Measurements from ENCODE around the gene TRPT1.

TRPT1 gene

DNA sequence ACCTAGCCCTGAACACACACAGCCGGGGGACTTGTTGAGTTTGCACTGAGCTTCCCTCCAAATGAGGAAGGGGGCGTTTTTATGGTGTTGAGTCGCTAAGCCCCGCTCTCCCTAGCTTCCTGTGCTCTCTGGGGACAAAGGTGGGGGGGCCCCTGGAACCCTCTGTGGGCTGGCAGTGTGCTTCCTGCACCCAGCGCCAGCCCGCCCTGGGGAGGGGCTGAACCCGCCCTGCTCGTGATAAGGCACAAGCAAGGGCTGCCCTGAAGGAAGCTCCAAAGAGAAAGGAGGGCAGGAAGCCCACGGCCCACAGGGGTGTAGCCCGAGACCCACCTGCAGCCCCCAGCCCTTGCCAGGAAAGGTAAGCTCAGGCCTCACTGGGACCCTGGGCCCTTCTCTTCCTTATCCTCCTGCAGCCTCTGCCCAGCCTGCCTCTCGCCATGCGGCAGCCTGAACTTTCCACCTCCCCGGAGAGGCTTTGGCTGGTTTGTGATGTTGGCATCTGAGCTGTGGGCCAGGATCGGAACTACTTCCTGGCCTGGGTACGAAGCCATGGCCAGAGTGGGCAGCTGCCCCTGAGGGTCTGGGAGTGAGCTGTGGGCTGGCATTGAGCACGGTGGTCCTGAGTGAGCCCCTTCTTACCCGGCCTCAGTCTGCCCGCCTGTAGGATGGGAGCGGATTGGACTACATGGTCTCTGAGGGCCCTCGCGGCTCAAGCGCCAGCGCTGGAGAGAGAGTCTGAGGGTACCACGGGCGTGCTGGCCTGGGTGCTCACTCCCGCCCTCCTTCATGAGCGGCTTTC is 19.3 kb downstream of the TRPT1 start, which contains the start of gene FERMT3:
TSS of gene FERMT3 (plus strand) at position 265 of the 799 bp plus-strand sequence. CDS start 644 bp downstream, outside the sequence.
- no peak for FAIRE-seq

DNA sequence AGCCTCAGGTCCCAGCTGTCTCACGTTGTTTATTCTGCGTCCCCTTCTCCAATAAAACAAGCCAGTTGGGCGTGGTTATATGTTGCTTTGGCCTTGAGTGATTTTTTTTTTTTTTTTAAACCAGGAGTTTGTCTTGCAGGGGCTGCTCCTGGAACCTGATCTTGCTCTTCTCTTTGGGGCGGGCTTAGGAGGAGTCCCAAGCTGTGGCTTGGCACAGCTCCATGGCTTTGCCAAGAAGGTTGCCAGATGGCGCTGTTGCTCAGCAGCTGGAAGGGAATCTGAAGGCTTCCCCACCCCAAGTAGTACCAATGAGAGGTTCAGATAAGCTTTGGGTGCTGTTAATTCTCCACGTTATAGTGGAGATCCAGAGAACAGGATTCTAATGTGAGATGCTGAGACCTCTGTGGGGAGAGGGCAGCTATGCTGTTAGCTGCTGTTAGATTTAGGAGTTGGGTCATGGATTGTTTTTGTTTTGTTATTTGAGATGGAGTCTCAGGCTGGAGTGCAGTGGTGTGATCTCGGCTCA is 21.5 kb downstream of the TRPT1 start:
- FAIRE-seq, result peak; percentile 77

- no peak for FAIRE-seq
These were observed 21.9 kb downstream of the TRPT1 start for GRCh38 chr11:64204080-64204440.

- no peak for FAIRE-seq
These were observed 22.4 kb downstream of the TRPT1 start for GRCh38 chr11:64203421-64204079.

- FAIRE-seq, result no peak
These were observed 23.0 kb downstream of the TRPT1 start for GRCh38 chr11:64202992-64203391.

DNA sequence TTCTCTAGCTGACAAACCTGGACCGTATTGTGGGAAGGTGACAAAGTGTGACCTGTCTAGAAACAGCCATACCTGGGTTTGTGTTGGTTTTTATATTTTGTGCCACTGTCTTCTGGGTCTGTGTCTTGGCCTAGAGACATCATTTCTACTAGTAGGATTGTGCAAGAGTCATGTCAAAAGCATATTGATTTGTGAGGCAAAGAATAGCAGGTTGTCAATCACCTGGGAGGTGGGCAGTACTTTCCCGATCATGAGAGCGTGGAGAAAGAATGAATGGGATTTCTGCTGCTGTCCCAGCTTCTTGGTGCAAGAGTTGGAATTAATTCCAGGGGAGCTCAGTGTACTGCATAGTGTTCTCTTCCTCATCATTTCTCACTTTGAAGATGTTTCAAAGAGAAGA is 24.4 kb downstream of the TRPT1 start:
- FAIRE-seq, result no peak

DNA sequence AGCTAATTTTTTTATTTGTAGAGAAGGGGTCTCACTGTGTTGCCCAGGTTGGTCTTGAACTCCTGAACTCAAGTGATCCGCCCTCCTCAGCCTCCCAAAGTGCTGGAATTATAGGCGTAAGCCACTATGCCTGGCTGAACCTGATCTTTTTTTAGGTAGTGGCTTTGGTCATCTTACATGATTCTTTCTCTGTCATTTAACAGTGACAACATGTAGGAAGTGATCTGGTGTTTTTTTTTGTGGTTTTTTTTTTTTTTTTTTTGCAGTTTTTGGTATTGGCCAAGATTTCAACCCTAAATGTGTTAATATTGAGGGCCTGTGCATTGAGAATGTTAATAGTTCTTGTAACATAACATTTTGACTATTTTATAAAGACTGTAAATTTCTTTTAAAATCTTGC is 27.5 kb downstream of the TRPT1 start:
- FAIRE-seq, result no peak

DNA sequence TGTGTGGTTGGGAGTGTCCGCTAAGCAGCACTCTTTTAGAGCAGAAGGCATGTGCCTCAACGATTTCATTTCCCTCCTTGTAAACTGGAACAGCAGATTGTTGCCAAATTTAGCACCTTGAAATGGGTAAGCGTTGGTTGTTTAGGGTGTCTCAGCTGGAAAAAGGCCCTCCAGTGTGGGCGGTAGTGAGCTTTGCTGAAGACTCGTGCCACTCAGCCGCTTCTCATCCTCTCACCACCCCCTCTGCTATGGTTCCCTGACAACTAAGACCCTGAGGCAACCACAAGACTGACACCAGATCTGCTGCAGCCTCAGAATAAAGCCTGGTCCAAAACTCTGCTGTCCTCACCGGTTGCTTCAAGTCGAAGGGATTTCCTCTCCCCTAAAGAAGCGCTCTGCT is 29.4 kb downstream of the TRPT1 start:
- no peak for FAIRE-seq

DNA sequence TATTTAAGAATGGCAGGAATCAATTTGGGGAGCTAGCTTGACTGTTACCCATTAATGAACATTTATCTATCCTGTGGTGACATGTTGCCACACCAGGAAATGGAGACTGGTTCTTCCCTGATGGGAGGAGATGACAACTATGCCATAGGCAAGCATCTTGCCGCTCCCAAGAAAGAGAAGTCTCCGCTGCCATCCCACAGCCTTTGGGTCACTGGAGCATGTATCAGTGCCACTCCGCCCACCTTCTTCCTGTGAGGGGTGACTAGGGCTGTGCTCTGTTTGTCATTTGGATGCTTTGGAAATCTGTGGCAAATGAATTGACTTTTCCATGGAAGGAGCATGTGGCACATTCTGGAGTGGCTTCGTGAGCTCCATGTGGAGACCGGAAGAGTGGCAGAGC is 33.6 kb downstream of the TRPT1 start:
- FAIRE-seq, result no peak

DNA sequence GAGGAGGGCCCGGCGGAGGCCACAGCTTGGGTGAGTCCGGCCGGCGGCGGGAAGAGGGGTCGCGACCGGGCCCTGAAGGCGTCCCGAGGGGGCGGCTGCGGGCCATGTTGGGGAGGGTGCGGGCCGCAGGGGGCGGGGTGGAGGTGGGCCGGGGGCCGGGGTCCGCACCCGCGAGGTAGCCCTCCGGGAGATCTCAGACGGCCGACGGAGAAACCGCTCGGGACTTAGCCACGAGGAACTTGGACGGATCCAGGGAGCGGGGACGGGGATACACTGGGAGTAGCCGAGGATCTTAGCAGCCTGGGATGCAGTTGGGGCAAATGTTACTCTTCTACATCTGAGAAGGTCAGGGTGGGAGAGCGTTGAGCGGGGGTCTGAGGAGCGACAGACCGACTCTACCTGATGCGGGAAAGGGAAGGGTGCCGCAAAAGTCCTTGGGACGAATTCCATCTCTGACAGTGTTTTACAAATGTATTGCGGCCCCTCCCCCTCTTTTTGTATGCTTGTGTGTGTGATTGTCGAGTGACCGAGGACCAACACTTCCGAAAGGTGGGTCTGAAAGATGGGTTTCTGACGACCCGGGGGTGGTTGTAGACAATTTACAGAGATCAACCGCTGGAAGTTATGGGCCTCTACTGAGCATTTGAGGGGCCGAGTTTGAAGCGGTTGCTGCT is 39.4 kb downstream of the TRPT1 start:
- FAIRE-seq, result no peak

DNA sequence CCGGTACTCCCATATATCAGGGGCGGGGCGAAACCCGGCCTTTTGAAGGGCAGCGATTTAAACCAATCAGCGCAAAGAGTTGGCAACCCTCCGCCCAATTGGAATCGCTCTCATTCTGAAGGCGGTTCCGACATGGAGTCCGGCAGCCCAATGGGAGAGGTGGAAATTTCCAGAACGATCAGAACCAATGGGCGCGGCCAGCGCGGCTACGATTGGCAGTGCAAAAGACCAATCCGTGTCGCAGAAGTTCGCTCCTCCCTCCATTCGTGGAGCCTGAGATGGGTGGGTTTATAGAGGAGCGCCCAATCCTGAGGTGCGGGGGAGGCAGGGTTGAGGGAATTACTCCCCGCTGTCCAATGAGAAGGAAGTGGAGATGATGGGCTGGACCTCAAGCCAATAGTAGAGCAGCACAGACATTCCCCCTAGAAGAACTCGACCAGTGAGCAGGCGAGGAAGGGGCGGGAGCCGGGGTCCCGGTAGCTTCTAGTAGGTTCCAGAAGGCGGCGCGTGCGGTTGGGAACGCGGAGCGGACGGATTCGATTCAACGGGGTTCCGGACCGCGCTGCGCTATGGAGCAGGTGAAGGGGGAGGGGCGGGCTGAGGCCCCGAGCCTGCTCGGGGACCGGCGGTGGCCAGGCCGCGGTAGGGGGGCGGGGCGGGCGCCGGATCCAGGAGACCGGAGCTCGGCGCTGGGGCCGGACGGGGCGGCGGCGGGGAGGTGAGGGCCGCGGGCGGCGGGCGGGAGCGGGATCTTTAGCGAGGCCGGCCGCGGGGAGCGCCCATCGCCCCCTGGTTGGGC is 40.1 kb downstream of the TRPT1 start, which contains the start of gene STIP1:
TSS of gene STIP1 (plus strand) at position 479 of the 799 bp plus-strand sequence. CDS start at position 570, 91 bp downstream.
- peak; percentile 98 for FAIRE-seq

DNA sequence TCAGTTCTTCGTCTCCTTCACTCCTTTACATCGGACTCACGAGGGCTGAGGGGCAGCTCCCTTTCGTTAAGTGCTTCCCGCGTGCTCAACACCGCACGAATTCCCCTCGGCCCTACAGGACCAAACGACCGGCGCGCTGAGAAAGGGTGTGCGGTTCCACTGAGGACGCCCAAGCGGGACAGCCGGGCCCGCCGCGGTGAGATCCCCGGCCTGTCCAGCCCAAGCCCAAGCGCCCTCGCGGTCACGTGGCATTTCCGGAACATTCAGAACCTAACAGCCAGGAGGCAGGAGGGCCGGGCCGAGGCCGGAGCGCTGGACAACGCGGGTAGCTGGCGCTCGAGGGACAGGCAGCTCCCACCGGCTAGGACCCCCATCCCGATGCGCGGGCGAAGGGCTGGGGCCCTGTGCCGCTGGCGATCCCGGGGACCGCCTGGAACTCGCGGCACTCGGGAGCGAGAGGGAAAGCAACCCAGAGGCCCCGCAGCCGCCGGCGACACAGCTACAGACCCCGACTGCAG is 40.8 kb downstream of the TRPT1 start:
- no peak for FAIRE-seq

- no peak for FAIRE-seq
These were observed 42.1 kb downstream of the TRPT1 start for GRCh38 chr11:64183890-64184289.

DNA sequence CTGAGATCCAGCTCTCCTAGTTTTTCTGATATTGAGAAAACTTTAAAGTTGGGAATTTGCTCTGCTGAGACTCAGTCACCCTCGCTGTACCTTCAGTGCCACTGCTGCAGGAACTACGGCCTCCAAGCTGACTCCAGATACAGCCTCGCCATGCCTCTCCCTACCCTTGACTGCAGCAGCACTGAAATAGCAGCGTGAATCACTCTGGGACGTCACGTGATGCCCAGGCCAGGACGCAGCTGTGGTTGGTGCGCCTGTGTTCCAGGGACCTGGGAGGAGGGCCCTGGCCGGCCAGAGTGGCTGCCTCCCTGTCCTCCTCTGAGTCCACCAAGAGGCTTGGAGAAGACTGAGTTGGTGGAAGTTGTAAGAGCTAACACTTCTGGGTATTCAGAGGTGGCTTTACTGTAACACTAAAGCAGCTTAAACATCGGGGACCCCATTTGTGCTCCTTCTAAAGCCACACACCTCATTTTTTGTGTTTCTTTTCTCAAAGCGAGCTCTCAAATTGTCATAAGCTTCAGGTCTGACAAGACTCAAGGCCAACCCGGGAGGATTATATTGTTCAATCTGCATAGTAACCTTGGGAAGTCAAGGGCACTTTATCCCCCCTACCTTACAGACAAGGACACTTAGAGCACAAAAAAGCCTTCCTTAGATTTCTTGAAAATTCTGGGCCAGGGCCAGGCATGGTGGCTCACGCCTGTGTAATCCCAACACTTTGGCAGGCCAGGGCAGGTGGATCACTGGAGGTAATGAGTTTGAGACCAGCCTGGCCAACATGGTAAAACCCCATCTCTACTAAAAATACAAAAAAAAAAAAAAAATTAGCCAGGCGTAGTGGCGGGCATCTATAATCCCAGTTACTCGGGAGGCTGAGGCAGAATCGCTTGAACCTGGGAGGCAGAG is 44.2 kb downstream of the TRPT1 start:
- FAIRE-seq, result no peak

DNA sequence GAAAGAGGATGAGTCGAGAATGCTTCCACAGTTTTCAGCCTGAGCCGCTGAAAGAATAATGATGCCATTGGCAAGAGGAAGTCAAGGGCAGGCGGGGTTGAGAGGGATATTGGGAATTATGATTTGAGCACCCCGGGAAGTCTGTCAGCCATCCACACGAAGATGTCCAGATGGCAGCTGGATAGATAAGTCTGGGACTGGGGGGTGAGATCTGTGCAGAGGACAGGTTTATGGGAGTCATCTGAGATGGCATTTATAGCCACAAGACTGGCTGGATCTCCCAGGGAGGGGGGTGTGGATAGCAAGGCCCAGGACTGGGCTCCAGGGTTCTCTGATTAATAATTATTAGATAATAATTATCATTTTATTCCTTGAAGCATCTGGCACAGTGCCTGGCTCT is 45.1 kb downstream of the TRPT1 start:
- FAIRE-seq, result no peak

- FAIRE-seq, result no peak
These were observed 46.9 kb downstream of the TRPT1 start for GRCh38 chr11:64178951-64179639.

- no peak for FAIRE-seq
These were observed 47.8 kb downstream of the TRPT1 start for GRCh38 chr11:64178203-64178602.

DNA sequence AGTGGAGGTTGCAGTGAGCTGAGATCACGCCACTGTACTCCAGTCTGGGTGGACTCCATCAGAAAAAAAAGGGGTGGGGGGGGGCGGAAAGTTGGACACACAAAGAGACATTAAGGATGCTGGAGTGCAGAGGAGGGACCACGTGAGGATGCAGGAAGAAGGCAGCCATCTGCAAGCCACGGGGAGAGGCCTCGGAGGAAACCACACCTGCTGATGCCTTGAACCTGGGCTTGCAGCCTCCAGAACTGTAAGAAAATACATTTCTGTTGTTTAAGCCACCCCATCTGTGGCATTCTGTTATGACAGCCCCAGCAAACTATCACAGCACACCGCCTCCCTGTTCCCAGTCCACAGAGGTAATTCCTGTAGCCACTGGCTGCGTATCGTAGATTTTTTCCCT is 49.2 kb downstream of the TRPT1 start:
- no peak for FAIRE-seq

Data from endometrium (tissue), 2 donors.